Measurements from ENCODE around the gene BICDL2.

Gene BICDL2

GRCh38 chr16:3038256-3038655 is 1.5 kb upstream of the BICDL2 start:
- H3K36me3 ChIP-seq (ENCODE audit: control insufficient read depth, insufficient read depth, low read length): no peaks in the 10 kb centered on the region
- no peaks in the 10 kb centered on the region for H3K9me3 ChIP-seq (ENCODE audit: control insufficient read depth, insufficient read depth, low read length)
- no peak overlapping the region for H3K4me3 ChIP-seq (ENCODE audit: low read depth, low read length)
- peaks cover 15% of the 10 kb centered on the region for H3K27me3 ChIP-seq (ENCODE audit: control insufficient read depth, insufficient read depth, low read length)
- peak overlapping the region; percentile 24 for H3K9ac ChIP-seq (ENCODE audit: low read depth, low read length)
- H3K4me1 ChIP-seq (ENCODE audit: control insufficient read depth, insufficient read depth, low read length): peaks cover 3% of the 10 kb centered on the region

DNA sequence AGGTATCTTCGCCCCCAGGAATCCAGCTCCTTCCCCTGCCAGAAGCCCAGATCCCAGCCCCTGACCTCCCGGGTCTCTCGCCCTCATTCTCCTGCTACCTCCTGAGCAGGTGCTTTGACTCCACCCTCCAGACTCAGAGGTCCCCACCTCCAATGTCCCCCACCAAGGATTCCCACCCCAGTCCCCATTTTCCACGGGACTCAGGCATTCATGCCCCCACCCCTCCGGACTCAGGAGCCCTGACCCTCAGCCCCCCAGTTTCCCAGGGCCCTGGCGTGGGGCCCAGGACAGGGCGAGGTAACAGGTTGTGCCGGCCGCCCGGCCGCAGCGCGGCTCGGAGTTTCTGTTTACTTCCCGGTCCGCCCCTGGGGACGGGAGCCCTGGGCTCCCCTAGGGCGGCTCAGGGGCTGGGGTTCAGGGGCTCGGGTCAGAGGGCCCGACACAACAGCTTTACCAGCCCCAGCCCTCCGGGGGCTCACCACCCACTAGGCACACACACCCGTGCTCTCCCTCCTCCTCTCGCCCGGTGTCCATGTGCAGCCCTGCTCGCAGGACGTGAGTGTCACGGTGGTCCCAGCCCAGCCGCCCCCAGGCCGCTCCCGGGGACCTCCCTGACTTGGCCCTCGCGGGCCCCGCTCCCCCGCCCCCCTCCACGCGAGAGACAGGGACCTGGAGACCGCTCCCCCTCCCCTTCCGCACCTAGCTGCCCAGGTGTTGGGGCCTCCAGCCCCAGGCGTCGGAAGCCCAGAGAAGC is 595 bp downstream of the BICDL2 start:
- Histone ChIP-seq H3K4me1 (ENCODE audit: control insufficient read depth, insufficient read depth, low read length) (peaks cover 3% of the 10 kb centered on the region), H3K27me3 (ENCODE audit: control insufficient read depth, insufficient read depth, low read length) (peaks cover 15% of the 10 kb centered on the region), H3K9me3 (ENCODE audit: control insufficient read depth, insufficient read depth, low read length) (no peaks in the 10 kb centered on the region), H3K9ac (ENCODE audit: low read depth, low read length) (no peak overlapping the region), H3K36me3 (ENCODE audit: control insufficient read depth, insufficient read depth, low read length) (no peaks in the 10 kb centered on the region), H3K4me3 (ENCODE audit: low read depth, low read length) (peak overlapping the region; percentile 62)

- Histone ChIP-seq H3K27me3 (ENCODE audit: control insufficient read depth, insufficient read depth, low read length) (peaks cover 15% of the 10 kb centered on the region), H3K9me3 (ENCODE audit: control insufficient read depth, insufficient read depth, low read length) (no peaks in the 10 kb centered on the region), H3K4me3 (ENCODE audit: low read depth, low read length) (peak overlapping the region; percentile 62), H3K9ac (ENCODE audit: low read depth, low read length) (no peak overlapping the region), H3K4me1 (ENCODE audit: control insufficient read depth, insufficient read depth, low read length) (peaks cover 3% of the 10 kb centered on the region), H3K36me3 (ENCODE audit: control insufficient read depth, insufficient read depth, low read length) (peaks cover 3% of the 10 kb centered on the region)
These were observed 1.3 kb downstream of the BICDL2 start for GRCh38 chr16:3035289-3035971.

DNA sequence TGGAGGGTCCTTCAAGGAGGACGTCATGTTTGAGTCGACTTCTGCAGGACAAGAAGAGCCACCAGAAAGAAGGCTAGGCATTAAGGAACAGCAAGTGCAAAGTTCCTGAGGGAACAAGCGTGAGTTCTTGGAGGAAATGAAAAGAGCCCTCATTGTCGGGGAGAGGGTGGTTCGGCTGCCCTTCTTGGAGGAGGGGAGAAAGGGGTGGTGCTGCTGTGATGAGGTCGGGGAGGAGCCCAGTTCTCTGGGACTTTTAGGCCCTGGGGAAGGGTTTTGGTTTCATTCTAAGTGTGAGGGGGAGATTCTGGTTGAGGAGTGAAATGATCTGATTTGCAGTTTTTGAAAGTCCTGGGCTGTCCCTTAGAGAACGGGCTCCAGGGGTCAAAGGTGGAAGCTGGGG is 4.1 kb downstream of the BICDL2 start:
- Histone ChIP-seq H3K4me3 (ENCODE audit: low read depth, low read length) (no peak overlapping the region), H3K9me3 (ENCODE audit: control insufficient read depth, insufficient read depth, low read length) (no peaks in the 10 kb centered on the region), H3K4me1 (ENCODE audit: control insufficient read depth, insufficient read depth, low read length) (peaks cover 2% of the 10 kb centered on the region), H3K27me3 (ENCODE audit: control insufficient read depth, insufficient read depth, low read length) (peaks cover 22% of the 10 kb centered on the region), H3K9ac (ENCODE audit: low read depth, low read length) (no peak overlapping the region), H3K36me3 (ENCODE audit: control insufficient read depth, insufficient read depth, low read length) (peaks cover 6% of the 10 kb centered on the region)

DNA sequence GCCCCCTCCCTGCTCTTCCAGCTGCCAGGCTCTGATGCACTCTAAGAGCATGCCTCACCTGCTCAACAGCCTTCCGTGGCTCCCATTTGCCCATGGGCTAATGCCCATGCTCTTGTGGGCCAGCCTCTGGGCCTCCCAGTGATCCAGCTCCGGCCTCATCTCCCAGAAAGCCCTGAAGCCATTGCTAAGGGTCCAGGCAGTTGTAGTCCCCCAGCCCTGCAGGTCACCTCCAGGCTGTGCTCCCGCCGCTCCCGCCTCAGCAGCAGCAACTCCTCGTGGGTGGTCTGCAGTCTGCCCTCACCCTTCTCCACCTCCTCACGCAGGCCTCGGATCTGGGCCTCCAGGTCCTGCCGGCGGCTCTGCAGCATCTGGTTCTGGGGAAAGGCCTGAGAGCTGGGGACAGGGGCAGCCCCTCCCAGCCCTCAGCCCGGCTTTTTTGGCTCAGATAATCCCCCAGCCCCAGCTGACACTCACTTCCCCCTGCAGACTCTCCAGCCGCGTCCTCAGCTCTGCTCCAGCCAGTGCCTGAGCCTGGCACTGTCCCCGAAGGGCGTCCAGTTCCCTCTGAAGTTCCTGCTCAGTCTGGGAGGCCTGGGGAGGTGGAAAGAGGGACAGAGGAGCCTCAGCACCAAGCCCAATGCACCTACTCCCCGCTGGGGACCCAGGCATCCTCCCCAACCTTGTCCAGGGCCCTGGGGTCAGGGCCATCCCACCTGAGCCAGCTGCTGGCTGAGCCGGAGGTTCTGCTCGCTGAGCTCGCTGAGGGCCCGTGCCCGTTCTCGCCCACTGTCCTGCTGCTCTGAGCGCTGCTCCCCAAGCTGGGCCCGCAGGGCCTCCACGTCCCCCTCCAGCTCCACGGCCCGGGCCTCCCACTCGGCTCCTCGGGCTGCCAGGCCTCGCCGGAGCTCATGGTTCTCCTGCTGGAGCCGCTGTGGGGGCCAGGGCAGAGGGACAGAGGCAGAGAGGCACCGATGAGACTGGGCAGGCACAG is 6.2 kb downstream of the BICDL2 start:
- Histone ChIP-seq H3K9ac (ENCODE audit: low read depth, low read length) (peak overlapping the region; percentile 24), H3K27me3 (ENCODE audit: control insufficient read depth, insufficient read depth, low read length) (peaks cover 19% of the 10 kb centered on the region), H3K9me3 (ENCODE audit: control insufficient read depth, insufficient read depth, low read length) (no peaks in the 10 kb centered on the region), H3K4me1 (ENCODE audit: control insufficient read depth, insufficient read depth, low read length) (peaks cover 2% of the 10 kb centered on the region), H3K36me3 (ENCODE audit: control insufficient read depth, insufficient read depth, low read length) (peaks cover 25% of the 10 kb centered on the region), H3K4me3 (ENCODE audit: low read depth, low read length) (no peak overlapping the region)

DNA sequence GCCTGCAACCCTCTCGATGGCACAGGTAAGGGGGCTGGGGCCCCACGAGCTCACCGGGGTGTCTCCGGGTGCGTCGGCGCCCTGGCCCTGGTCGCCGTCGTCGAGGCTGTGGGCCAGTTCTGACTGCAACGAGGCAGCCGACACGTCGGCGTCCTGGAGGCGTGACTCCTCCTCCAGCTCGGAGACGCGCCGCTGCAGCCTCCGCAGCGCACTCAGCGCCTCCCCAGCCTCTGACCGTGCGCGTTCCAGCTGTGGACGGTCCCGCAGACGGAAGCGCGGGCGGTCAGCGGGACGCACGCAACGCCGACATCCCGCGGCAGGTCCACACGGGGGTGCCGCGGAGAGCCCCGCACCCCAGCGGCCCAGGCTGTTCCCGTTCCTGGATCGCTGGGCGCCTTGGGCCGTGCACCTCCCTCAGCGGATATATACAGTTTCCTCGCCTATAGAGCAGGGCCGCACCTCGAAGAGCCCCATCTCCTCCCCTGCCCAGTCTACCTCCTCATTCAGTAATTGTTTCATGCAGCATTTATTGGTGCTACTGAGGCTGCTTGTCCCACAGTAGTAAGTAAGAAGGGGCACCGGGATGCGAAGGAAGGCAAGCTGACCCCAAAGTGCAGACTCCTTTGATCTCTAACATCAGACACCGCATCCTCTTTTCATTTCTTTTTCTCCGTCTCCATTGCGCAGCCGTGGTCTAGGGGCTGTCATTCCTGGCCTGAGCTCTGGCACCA is 7.1 kb downstream of the BICDL2 start:
- Histone ChIP-seq H3K36me3 (ENCODE audit: control insufficient read depth, insufficient read depth, low read length) (peaks cover 25% of the 10 kb centered on the region), H3K4me1 (ENCODE audit: control insufficient read depth, insufficient read depth, low read length) (peaks cover 2% of the 10 kb centered on the region), H3K4me3 (ENCODE audit: low read depth, low read length) (peak overlapping the region; percentile 11), H3K27me3 (ENCODE audit: control insufficient read depth, insufficient read depth, low read length) (peaks cover 16% of the 10 kb centered on the region), H3K9ac (ENCODE audit: low read depth, low read length) (no peak overlapping the region), H3K9me3 (ENCODE audit: control insufficient read depth, insufficient read depth, low read length) (no peaks in the 10 kb centered on the region)

GRCh38 chr16:3028716-3029319 is 7.9 kb downstream of the BICDL2 start:
- H3K4me3 ChIP-seq (ENCODE audit: low read depth, low read length): peak overlapping the region; percentile 18
- H3K9me3 ChIP-seq (ENCODE audit: control insufficient read depth, insufficient read depth, low read length): no peaks in the 10 kb centered on the region
- H3K36me3 ChIP-seq (ENCODE audit: control insufficient read depth, insufficient read depth, low read length): peaks cover 25% of the 10 kb centered on the region
- H3K27me3 ChIP-seq (ENCODE audit: control insufficient read depth, insufficient read depth, low read length): peaks cover 16% of the 10 kb centered on the region
- peaks cover 2% of the 10 kb centered on the region for H3K4me1 ChIP-seq (ENCODE audit: control insufficient read depth, insufficient read depth, low read length)
- H3K9ac ChIP-seq (ENCODE audit: low read depth, low read length): no peak overlapping the region

DNA sequence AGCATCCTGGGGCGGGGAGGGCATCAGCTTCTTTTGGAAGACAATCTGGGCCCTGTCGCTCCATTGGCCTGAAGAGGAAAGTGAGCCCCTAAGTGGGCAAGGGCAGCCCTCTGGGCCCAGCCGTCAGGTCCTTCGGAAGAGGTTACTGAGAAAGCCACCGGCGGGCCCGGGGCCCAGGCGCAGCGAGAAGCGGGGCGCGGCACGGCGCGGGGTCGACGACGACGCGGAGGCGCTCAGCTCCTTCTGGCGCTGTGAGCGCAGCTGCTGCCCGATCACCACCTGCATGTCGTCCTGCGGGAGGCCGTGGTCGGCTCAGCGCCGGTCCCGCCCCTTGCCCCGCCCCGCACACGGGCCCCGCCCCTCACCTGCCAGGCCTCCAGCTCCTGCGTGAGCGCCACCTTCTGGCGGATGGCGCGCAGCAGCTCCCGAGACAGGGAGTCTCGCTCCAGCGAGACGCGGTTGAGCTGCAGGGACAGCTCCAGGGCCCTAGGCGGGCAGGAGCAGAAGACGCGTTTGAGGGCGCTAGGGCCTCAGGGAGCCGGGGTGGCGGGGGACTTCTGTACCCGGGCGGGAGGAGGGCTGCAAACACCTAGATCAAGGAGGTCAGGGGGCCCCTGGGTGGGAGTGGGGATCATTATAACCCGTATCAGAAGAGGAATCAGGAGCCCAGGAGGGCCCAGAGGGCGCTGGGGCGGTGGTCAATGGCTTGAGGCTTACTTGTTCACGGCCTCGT is 8.6 kb downstream of the BICDL2 start:
- Histone ChIP-seq H3K4me3 (ENCODE audit: low read depth, low read length) (peak overlapping the region; percentile 22), H3K9me3 (ENCODE audit: control insufficient read depth, insufficient read depth, low read length) (no peaks in the 10 kb centered on the region), H3K9ac (ENCODE audit: low read depth, low read length) (no peak overlapping the region), H3K36me3 (ENCODE audit: control insufficient read depth, insufficient read depth, low read length) (peaks cover 25% of the 10 kb centered on the region), H3K4me1 (ENCODE audit: control insufficient read depth, insufficient read depth, low read length) (peaks cover 2% of the 10 kb centered on the region), H3K27me3 (ENCODE audit: control insufficient read depth, insufficient read depth, low read length) (peaks cover 16% of the 10 kb centered on the region)

DNA sequence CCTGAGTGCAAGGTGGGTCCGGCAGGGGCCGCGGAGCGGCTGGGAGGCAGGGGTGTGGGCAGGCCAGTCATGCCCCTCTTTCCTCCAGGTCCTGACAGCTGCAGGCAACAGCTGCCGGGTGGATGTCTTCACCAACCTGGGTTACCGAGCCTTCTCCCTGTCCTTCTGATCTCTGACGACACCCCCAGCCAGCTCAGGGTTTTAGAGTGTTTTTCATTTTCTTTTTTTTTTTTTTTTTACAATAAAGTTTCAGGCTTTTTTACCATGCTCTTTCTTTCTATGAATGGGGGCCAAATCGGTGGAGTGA is 9.3 kb downstream of the BICDL2 start:
- Histone ChIP-seq H3K27me3 (ENCODE audit: control insufficient read depth, insufficient read depth, low read length) (peaks cover 16% of the 10 kb centered on the region), H3K36me3 (ENCODE audit: control insufficient read depth, insufficient read depth, low read length) (peaks cover 25% of the 10 kb centered on the region), H3K4me3 (ENCODE audit: low read depth, low read length) (no peak overlapping the region), H3K4me1 (ENCODE audit: control insufficient read depth, insufficient read depth, low read length) (peaks cover 7% of the 10 kb centered on the region), H3K9ac (ENCODE audit: low read depth, low read length) (no peak overlapping the region), H3K9me3 (ENCODE audit: control insufficient read depth, insufficient read depth, low read length) (no peaks in the 10 kb centered on the region)

DNA sequence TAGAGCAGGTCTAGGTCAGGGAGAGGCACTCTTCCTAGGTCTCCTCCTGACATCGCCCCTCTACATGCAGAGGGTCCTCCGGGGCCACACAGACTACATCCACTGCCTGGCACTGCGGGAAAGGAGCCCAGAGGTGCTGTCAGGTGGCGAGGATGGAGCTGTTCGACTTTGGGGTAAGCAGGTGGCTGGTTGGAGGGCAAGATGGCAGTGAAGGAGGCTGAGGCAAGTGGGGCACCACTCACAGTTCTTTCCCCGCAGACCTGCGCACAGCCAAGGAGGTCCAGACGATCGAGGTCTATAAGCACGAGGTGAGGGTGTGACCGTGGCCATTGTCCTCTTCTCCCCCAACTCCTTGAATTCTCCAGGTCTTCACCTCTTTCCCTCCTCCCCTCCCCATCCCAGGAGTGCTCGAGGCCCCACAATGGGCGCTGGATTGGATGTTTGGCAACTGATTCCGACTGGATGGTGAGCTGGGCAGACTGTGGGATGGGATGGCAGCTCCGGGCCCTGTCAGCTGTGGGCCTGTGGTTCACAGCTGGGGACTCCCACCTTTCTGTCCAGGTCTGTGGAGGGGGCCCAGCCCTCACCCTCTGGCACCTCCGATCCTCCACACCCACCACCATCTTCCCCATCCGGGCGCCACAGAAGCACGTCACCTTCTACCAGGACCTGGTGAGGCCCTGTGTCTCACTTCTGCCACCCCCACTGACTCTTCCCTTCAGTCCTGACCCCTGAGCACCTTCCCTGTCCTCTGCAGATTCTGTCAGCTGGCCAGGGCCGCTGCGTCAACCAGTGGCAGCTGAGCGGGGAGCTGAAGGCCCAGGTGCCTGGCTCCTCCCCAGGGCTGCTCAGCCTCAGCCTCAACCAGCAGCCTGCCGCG is 9.9 kb downstream of the BICDL2 start:
- Histone ChIP-seq H3K36me3 (ENCODE audit: control insufficient read depth, insufficient read depth, low read length) (peaks cover 27% of the 10 kb centered on the region), H3K4me1 (ENCODE audit: control insufficient read depth, insufficient read depth, low read length) (peaks cover 8% of the 10 kb centered on the region), H3K27me3 (ENCODE audit: control insufficient read depth, insufficient read depth, low read length) (peaks cover 16% of the 10 kb centered on the region), H3K4me3 (ENCODE audit: low read depth, low read length) (no peak overlapping the region), H3K9me3 (ENCODE audit: control insufficient read depth, insufficient read depth, low read length) (no peaks in the 10 kb centered on the region), H3K9ac (ENCODE audit: low read depth, low read length) (no peak overlapping the region)
